ENCODE data around the gene FUT6.

- TF ChIP-seq CTCF (IDR thresholded peaks at IDR 0.05): peak; percentile 78; the same call in 1 of the 2 replicates
- TF ChIP-seq POLR2AphosphoS5 (IDR thresholded peaks at IDR 0.05; ENCODE audit: low read depth, low read length): no peak
- no peak for TF ChIP-seq REST (IDR thresholded peaks at IDR 0.05; ENCODE audit: insufficient read depth in 1 of 2, low read depth in 2 of 2, low read length in 1 of 2)
- TF ChIP-seq TCF7L2 (IDR thresholded peaks at IDR 0.05; ENCODE audit: low read depth, low read length): no peak
Observed at GRCh38 chr19:5823579-5824281, 15.8 kb downstream of the FUT6 start.
